Naive thymus-derived CD4-positive, alpha-beta T cell (primary cell): ENCODE data around the gene VPS13D. TPM values are rescaled to one million over a fixed set of nuclear protein-coding genes. Genes with fewer than 3 reads are reported as not detected.
A peak's percentile ranks its signal among the peaks of the same experiment; 100 is the strongest.

Experiments used
- ATAC-seq: fragments of 150-1000 bp; cut with Tn5 transposase; 2 replicates; pipeline ENCODE4 v1.10.0; 2021; ENCODE audit warnings: mild to moderate bottlenecking, moderate library complexity
- CTCF ChIA-PET: fragments of 350-600 bp; sonication (Branson Sonifier 250); formaldehyde crosslinking; loops from one replicate; lab custom pipeline; 2021; ENCODE audit warnings: antibody characterized with exemption; lab: Charles Lee
- POLR2A ChIA-PET: fragments of 350-600 bp; sonication (Branson Sonifier 250); formaldehyde crosslinking; loops from one replicate; lab custom pipeline; 2021; ENCODE audit warnings: antibody characterized with exemption, inconsistent platforms; lab: Charles Lee
- DNase-seq, 9 donors: peaks; one replicate each; pipeline versions ENCODE4 v3.0.0 to v3.0.0-alpha.2; 2020 to 2022; ENCODE audit warnings: mixed read lengths in 1 of 9
- H3K27ac ChIP-seq: one replicate; pipeline ENCODE4 v1.7.0; 2013; ENCODE audit warnings: mild to moderate bottlenecking, low read depth, low read length, moderate library complexity
- H3K27me3 ChIP-seq, 2 donors: one replicate each; pipeline ENCODE4 v1.7.0; 2013; ENCODE audit warnings: low read length in 2 of 2, mild to moderate bottlenecking in 2 of 2, moderate library complexity in 2 of 2; ENCODE audit not compliant: control insufficient read depth in 2 of 2, insufficient read depth in 2 of 2
- H3K36me3 ChIP-seq, 3 experiments: 1 replicate in 2 of 3; 2 replicates in 1 of 3; pipeline ENCODE4 v1.7.0; 2013; ENCODE audit warnings: low read length in 3 of 3, mild to moderate bottlenecking in 3 of 3, moderate library complexity in 1 of 3; ENCODE audit not compliant: insufficient read depth in 3 of 3, control insufficient read depth in 2 of 3
- H3K4me1 ChIP-seq, 2 donors: one replicate each; pipeline ENCODE4 v1.7.0; 2013; ENCODE audit warnings: low read length in 2 of 2, mild to moderate bottlenecking in 2 of 2, moderate library complexity in 1 of 2; ENCODE audit not compliant: control insufficient read depth in 2 of 2, insufficient read depth in 2 of 2
- H3K4me3 ChIP-seq: 2 replicates; pipeline ENCODE4 v1.7.0; 2013; ENCODE audit warnings: mild to moderate bottlenecking, low read length
- H3K9me3 ChIP-seq, 3 experiments: 1 replicate in 2 of 3; 2 replicates in 1 of 3; pipeline ENCODE4 v1.7.0; 2013; ENCODE audit warnings: low read length in 3 of 3; ENCODE audit not compliant: control insufficient read depth in 2 of 3
- H3K27ac Mint-ChIP-seq, 9 donors: one replicate each; pipeline ENCODE4 v1.8.0; 2020 to 2022; ENCODE audit warnings: mixed read lengths in 9 of 9, mild to moderate bottlenecking in 8 of 9, moderate library complexity in 5 of 9, inconsistent platforms in 2 of 9
- H3K27me3 Mint-ChIP-seq, 5 donors: one replicate each; pipeline ENCODE4 v1.8.0; 2021 to 2022; ENCODE audit warnings: mixed read lengths in 5 of 5, mild to moderate bottlenecking in 1 of 5
- H3K36me3 Mint-ChIP-seq, 5 donors: one replicate each; pipeline ENCODE4 v1.8.0; 2020 to 2022; ENCODE audit warnings: mixed read lengths in 5 of 5, mild to moderate bottlenecking in 3 of 5, inconsistent platforms in 1 of 5
- H3K4me1 Mint-ChIP-seq, 7 donors: one replicate each; pipeline ENCODE4 v1.8.0; 2020 to 2022; ENCODE audit warnings: mixed read lengths in 7 of 7, mild to moderate bottlenecking in 3 of 7, inconsistent platforms in 1 of 7
- H3K4me3 Mint-ChIP-seq, 10 donors: one replicate each; pipeline ENCODE4 v1.8.0; 2020 to 2022; ENCODE audit warnings: mild to moderate bottlenecking in 10 of 10, mixed read lengths in 10 of 10, moderate library complexity in 6 of 10, inconsistent platforms in 2 of 10
- H3K9me3 Mint-ChIP-seq, 11 donors: one replicate each; pipeline ENCODE4 v1.8.0; 2020 to 2022; ENCODE audit warnings: mixed read lengths in 11 of 11, mild to moderate bottlenecking in 4 of 11, inconsistent platforms in 1 of 11, moderate library complexity in 1 of 11
- intact Hi-C, 2 donors: fragments of 100-400 bp; cut with micrococcal nuclease; formaldehyde crosslinking; loops; one replicate each; pipeline ENCODE4 v1.15.1; 2023
- polyA plus RNA-seq, 2 donors: library from polyadenylated mRNA; unstranded; fragments of 300-500 nt; fragmentation: Illumina TruSeq; gene quantifications; one replicate each; pipeline ENCODE4 v1.2.3, GENCODE V29; 2021
- total RNA-seq, 6 experiments: library from RNA in 5 of 6; stranded (reverse) in 5 of 6; gene quantifications; 1 replicate in 5 of 6; 2 replicates in 1 of 6; pipeline ENCODE4 v1.2.3 and lab custom pipeline; 2021 to 2026

VPS13D gene
- total and polyA plus RNA-seq, 7 experiments from 2014 or later: 6.5 to 94.4 (median 73.2) TPM

DNA sequence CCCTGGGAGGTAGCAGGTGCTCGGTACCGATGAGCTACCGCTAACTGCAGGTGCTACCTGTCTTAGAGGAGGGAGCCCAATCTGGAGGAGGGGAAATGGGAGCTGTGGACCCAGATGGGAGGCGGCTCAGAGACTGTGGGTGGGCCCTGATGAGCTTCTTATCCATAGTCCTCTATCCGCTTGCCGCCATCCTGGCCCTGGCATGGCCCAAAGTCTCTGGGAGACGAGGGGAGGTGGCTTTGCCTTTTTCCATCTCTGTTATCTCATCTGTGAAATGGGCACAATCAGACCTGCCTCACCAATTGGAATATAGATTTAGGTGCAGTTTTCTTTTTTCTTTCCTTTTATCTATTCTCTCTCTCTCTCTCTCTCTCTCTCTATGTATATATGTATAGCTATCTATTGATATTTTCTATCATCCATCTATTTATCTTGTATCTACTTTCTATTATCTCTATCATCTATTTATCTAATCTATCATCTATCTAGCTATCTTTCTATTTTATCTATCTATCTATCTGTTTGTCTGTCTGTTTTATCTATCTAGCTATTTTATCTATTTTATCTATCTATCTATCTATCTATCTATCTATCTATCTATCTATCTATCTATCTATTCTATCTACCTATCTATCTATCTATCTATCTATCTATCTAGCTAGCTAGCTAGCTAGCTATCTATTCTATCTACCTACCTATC is 46.6 kb upstream of the VPS13D start:
- intact Hi-C loops: no loop called here
- peak overlapping the region; percentile 10 for H3K27ac ChIP-seq
- CTCF ChIA-PET: interaction anchor here (0.5 to 2.3 kb wide), 5 partner anchors 14 to 59 kb away, joined by 3 to 14 read pairs (median 3); no protein-coding TSS in a partner anchor
- Mint-ChIP-seq H3K27ac (peak overlapping the region in 6 of 9 donors; percentile 0 to 92 (median 64)), H3K27me3 (no peaks in the 10 kb centered on the region), H3K4me1 (peaks cover 47 to 88% (median 63%) of the 10 kb centered on the region in 7 donors), H3K4me3 (no peak overlapping the region), H3K36me3 (peaks cover 0 to 10% (median 0%) of the 10 kb centered on the region in 5 donors), H3K9me3 (no peaks in the 10 kb centered on the region)
- DNase-seq (no peak), ATAC-seq (no peak)
- H3K9me3 ChIP-seq: no peaks in the 10 kb centered on the region
- H3K27me3 ChIP-seq: no peaks in the 10 kb centered on the region
- peaks cover 23 to 53% of the 10 kb centered on the region in 2 donors for H3K4me1 ChIP-seq
- POLR2A ChIA-PET: interaction anchor here (0.7 to 2.2 kb wide), 8 partner anchors 15 to 216 kb away, joined by 3 to 9 read pairs (median 6); no protein-coding TSS in a partner anchor
- peaks cover 0 to 5% (median 4%) of the 10 kb centered on the region in 3 experiments for H3K36me3 ChIP-seq
- H3K4me3 ChIP-seq: no peak overlapping the region

DNA sequence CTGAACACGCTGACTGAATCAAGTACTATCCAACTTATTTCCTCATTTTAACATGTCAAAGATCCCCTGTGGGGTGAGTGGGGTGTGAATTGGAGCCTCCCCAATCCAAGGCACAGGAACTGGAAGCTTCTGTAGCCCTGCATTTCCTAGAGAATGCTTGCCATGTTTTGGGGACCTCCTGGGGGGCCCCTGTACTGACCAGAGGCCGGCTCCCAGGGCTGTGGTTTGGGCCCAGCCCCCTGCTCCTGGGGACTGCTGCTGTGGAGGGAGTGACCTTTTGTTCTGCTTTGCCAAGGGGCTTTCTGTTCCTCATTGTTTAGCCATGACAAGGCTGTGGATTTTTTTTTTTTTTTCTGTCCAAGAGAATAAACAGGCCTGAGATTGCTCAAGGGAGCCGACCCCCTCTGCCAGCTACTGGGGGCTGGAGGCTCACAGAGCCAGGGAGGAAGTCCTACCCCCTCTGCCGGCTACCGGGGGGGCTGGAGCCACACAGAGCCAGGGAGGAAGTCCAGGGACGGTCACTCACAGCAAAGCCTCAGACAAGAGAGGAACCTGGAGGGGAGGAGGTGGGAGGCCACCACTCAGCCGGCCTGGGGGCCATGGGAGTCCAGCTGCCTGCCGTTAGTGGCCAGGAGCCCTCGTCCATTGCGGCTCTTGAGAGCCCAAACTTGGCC is 45.7 kb upstream of the VPS13D start:
- H3K36me3 ChIP-seq: peaks cover 0 to 13% (median 5%) of the 10 kb centered on the region in 3 experiments
- Mint-ChIP-seq H3K36me3 (peaks cover 0 to 13% (median 0%) of the 10 kb centered on the region in 5 donors), H3K4me3 (no peak overlapping the region), H3K9me3 (no peaks in the 10 kb centered on the region), H3K27ac (peak overlapping the region in 6 of 9 donors; percentile 27 to 74 (median 56)), H3K4me1 (peaks cover 40 to 85% (median 56%) of the 10 kb centered on the region in 7 donors), H3K27me3 (no peaks in the 10 kb centered on the region)
- ChIA-PET CTCF (interaction anchor here (0.5 to 2.3 kb wide), 3 partner anchors 45 to 60 kb away, joined by 3 to 14 read pairs (median 3); no protein-coding TSS in a partner anchor), POLR2A (interaction anchor here (0.5 to 2.2 kb wide), 6 partner anchors 9 to 275 kb away, joined by 3 to 8 read pairs (median 6); no protein-coding TSS in a partner anchor)
- no peak for DNase-seq
- H3K27me3 ChIP-seq: no peaks in the 10 kb centered on the region
- ATAC-seq: peak; percentile 78
- H3K27ac ChIP-seq: no peak overlapping the region
- no peaks in the 10 kb centered on the region for H3K9me3 ChIP-seq
- peaks cover 14 to 44% of the 10 kb centered on the region in 2 donors for H3K4me1 ChIP-seq
- no peak overlapping the region for H3K4me3 ChIP-seq
- intact Hi-C loops: no loop called here

DNA sequence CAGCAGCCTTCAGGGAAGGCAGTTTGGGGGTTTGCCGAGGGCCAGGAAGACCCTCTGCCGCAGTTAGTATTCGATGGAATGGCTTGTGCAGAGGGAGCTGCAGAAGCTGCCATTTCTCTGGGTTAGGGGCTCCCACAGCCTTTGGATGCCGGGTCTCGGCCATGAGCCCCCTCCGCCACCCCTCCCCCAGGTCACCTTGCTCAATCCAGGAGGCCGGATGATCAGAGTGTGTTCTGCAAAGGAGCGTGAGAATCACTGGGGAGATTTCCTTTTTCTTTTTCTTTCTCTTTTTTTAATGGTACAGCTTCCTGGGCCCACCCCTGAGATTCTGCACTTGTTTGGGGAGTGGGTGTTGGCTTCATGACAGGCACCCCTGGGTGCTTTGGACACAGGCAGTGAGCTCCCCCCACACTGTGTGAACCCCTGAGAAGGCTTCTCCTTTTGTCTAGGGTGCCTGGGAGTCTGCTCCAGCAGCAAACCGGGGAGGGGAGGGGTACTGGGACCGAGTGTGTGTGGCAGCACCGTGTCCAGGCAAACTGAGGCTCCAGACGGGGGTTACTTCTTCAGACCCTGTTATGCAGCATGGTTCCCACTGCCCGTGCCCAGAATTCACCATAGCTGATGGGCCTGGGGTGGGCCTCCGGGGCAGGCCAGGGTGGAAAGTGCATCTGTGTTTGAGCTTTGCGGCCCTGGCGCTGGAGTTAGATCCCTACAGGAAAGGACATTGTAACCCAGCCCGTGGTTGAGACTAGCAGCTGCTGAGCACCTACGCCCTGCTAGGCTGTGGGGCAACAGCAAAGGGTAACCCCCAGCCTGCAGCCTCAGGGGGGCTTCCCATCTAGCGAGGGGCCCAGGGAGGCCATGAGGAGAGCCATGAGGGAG is 44.6 kb upstream of the VPS13D start:
- Mint-ChIP-seq H3K36me3 (peaks cover 0 to 18% (median 4%) of the 10 kb centered on the region in 5 donors), H3K4me3 (peak overlapping the region in 1 of 10 donors; percentile 9), H3K4me1 (peaks cover 35 to 84% (median 53%) of the 10 kb centered on the region in 7 donors), H3K27me3 (no peaks in the 10 kb centered on the region), H3K9me3 (no peaks in the 10 kb centered on the region), H3K27ac (peak overlapping the region in 7 of 9 donors; percentile 10 to 56 (median 46))
- Histone ChIP-seq H3K4me1 (peaks cover 8 to 33% of the 10 kb centered on the region in 2 donors), H3K27me3 (no peaks in the 10 kb centered on the region), H3K27ac (peak overlapping the region; percentile 23), H3K9me3 (no peaks in the 10 kb centered on the region), H3K4me3 (no peak overlapping the region), H3K36me3 (peaks cover 0 to 21% (median 0%) of the 10 kb centered on the region in 3 experiments)
- ChIA-PET POLR2A (interaction anchor here (1.4 to 2.0 kb wide), 2 partner anchors 10 to 35 kb away, joined by 3 to 6 read pairs; no protein-coding TSS in a partner anchor), CTCF (interaction anchor here (0.6 to 1.4 kb wide), 2 partner anchors 60 to 1546 kb away, joined by 3 to 4 read pairs; no protein-coding TSS in a partner anchor)
- no peak for DNase-seq
- ATAC-seq: no peak
- intact Hi-C loops: no loop called here

DNA sequence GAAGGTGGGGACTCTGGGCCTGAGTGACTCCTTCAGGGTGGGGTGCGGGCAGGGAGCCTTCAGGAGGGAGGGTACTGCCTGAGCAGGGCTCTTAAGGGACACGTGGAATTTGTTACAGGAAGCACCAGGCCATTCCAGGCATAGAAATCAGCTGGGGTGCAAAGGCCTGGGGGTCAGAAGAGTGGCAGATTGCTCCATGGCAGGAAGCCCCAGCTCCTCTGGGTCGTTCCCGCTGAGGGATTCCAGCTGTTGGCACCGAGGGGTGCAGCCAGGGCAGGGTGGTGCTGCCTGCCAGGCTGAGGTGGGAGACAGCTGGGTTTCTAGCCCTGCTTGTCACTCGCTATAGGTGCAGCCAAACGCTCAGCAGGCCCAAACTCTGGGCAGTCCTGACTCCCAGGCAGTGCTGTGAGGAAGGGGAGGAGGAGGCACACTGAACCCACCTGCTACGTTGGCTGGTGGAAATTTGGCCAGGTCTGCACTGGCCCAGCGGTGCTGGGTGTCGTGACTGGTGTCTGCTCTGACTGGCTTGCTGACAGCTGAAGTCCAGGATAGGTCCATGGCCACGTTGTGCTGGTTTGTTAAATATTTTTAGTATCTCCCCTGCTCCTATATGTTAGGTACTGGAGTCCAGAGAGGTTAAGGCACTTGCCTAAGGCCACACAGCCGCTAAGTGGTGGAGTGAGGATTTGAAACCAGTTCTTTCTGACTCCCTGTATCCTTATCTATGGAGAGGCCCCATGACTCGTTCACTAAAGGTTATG is 43.7 kb upstream of the VPS13D start:
- H3K27me3 Mint-ChIP-seq: no peaks in the 10 kb centered on the region

DNA sequence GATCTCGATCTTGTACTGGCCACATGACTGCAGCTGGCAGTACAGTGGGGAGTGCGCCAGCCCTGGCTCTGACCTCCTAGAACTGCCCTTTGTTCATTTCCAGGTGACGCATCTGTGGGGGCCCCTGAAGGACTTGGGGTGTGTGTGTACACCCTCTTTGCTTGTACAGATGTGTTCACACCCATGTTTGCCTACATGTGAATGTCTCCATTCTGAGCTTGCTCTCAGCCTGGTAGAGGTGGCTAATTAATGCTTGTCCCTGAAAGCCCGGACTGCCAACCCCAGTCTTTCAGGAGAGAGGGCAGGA is 43.2 kb upstream of the VPS13D start:
- CTCF ChIA-PET: no interaction called here
- Histone ChIP-seq H3K4me1 (peaks cover 8 to 28% of the 10 kb centered on the region in 2 donors), H3K4me3 (no peak overlapping the region), H3K36me3 (peaks cover 0 to 33% (median 0%) of the 10 kb centered on the region in 3 experiments), H3K27ac (no peak overlapping the region), H3K9me3 (no peaks in the 10 kb centered on the region), H3K27me3 (no peaks in the 10 kb centered on the region)
- DNase-seq (no peak), ATAC-seq (no peak)
- Mint-ChIP-seq H3K9me3 (no peaks in the 10 kb centered on the region), H3K36me3 (peaks cover 0 to 25% (median 8%) of the 10 kb centered on the region in 5 donors), H3K27ac (peak overlapping the region in 6 of 9 donors; percentile 31 to 64 (median 48)), H3K27me3 (no peaks in the 10 kb centered on the region), H3K4me3 (no peak overlapping the region), H3K4me1 (peaks cover 31 to 74% (median 47%) of the 10 kb centered on the region in 7 donors)
- POLR2A ChIA-PET: interaction anchor here (1.7 kb wide), 1 partner anchor 9 kb away, joined by 6 read pairs; no protein-coding TSS in a partner anchor
- intact Hi-C loops: no loop called here

More for the DNA sequence above, 43.7 kb upstream of the VPS13D start:
- Mint-ChIP-seq H3K4me1 (peaks cover 31 to 79% (median 49%) of the 10 kb centered on the region in 7 donors), H3K4me3 (no peak overlapping the region), H3K9me3 (no peaks in the 10 kb centered on the region), H3K36me3 (peaks cover 0 to 21% (median 8%) of the 10 kb centered on the region in 5 donors), H3K27ac (peak overlapping the region in 6 of 9 donors; percentile 32 to 64 (median 48))
- DNase-seq (no peak), ATAC-seq (no peak)
- Histone ChIP-seq H3K4me3 (no peak overlapping the region), H3K4me1 (peaks cover 8 to 28% of the 10 kb centered on the region in 2 donors), H3K9me3 (no peaks in the 10 kb centered on the region), H3K36me3 (peaks cover 0 to 28% (median 0%) of the 10 kb centered on the region in 3 experiments), H3K27ac (no peak overlapping the region), H3K27me3 (no peaks in the 10 kb centered on the region)
- POLR2A ChIA-PET: interaction anchor here (1.7 kb wide), 1 partner anchor 9 kb away, joined by 6 read pairs; no protein-coding TSS in a partner anchor
- intact Hi-C loops: no loop called here
- CTCF ChIA-PET: interaction anchor here (1.4 kb wide), 1 partner anchor 61 kb away, joined by 3 read pairs; no protein-coding TSS in a partner anchor
